ENCODE measurements around the gene XXYLT1.

Gene XXYLT1

GRCh38 chr3:195060531-195061291 is 210.2 kb downstream of the XXYLT1 start:
- H3K4me3 ChIP-seq (ENCODE audit: insufficient read depth, low read length, poor library complexity, severe bottlenecking) = no peak overlapping the region
- no peaks in the 10 kb centered on the region for H3F3A ChIP-seq (ENCODE audit: insufficient read depth)
- H3K9me3 ChIP-seq (ENCODE audit: insufficient read depth, low read length) = no peaks in the 10 kb centered on the region
- no peak overlapping the region for H3K27ac ChIP-seq (ENCODE audit: low read depth, low read length)
- no peaks in the 10 kb centered on the region for H3K9me2 ChIP-seq (replicated peaks; ENCODE audit: insufficient read depth, low read length)
- TF ChIP-seq CTCF (IDR thresholded peaks at IDR 0.05; ENCODE audit: insufficient read depth, low read length, poor library complexity, severe bottlenecking) (no peak), EZH2phosphoT487 (conservative IDR thresholded peaks at IDR 0.05; ENCODE audit: low read length) (no peak)
- no peaks in the 10 kb centered on the region for H3K79me2 ChIP-seq (ENCODE audit: insufficient read depth, low read length)
- no peak overlapping the region for H3K9ac ChIP-seq (ENCODE audit: low read length)
- no peak overlapping the region for H2AFZ ChIP-seq (ENCODE audit: low read depth, low read length, severe bottlenecking)
- no peaks in the 10 kb centered on the region for H3K27me3 ChIP-seq (ENCODE audit: low read length)
- no peaks in the 10 kb centered on the region for H4K20me1 ChIP-seq (ENCODE audit: low read depth, low read length)
- no peak overlapping the region for H3K4me2 ChIP-seq (ENCODE audit: low read depth, low read length, poor library complexity, severe bottlenecking)
- no peaks in the 10 kb centered on the region for H3K36me3 ChIP-seq (ENCODE audit: low read length)

DNA sequence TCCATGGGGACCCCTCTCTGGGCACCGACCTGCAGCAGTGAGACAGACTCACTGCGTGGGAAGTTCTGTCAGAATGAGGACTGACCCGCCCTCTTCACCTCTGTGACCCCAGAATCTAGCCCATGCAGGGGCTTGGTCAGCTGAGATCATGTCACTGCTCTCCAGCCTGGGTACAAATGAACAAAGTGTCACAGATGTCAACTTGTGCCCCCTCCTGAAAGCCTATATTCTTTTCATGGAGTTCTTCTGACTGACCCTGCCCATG is 210.8 kb downstream of the XXYLT1 start:
- TF ChIP-seq CTCF (IDR thresholded peaks at IDR 0.05; ENCODE audit: insufficient read depth, low read length, poor library complexity, severe bottlenecking) = no peak
- no peak for TF ChIP-seq EZH2phosphoT487 (conservative IDR thresholded peaks at IDR 0.05; ENCODE audit: low read length)

GRCh38 chr3:195059471-195060216 is 211.3 kb downstream of the XXYLT1 start:
- Histone ChIP-seq H4K20me1 (ENCODE audit: low read depth, low read length) (no peaks in the 10 kb centered on the region), H3K9ac (ENCODE audit: low read length) (no peak overlapping the region), H3K4me2 (ENCODE audit: low read depth, low read length, poor library complexity, severe bottlenecking) (no peak overlapping the region), H3K27ac (ENCODE audit: low read depth, low read length) (no peak overlapping the region), H3K4me3 (ENCODE audit: insufficient read depth, low read length, poor library complexity, severe bottlenecking) (no peak overlapping the region), H3K36me3 (ENCODE audit: low read length) (no peaks in the 10 kb centered on the region), H3K27me3 (ENCODE audit: low read length) (no peaks in the 10 kb centered on the region), H3K9me2 (replicated peaks; ENCODE audit: insufficient read depth, low read length) (no peaks in the 10 kb centered on the region), H3K9me3 (ENCODE audit: insufficient read depth, low read length) (no peaks in the 10 kb centered on the region), H3F3A (ENCODE audit: insufficient read depth) (no peaks in the 10 kb centered on the region), H2AFZ (ENCODE audit: low read depth, low read length, severe bottlenecking) (no peak overlapping the region), H3K79me2 (ENCODE audit: insufficient read depth, low read length) (no peaks in the 10 kb centered on the region)
- TF ChIP-seq EZH2phosphoT487 (conservative IDR thresholded peaks at IDR 0.05; ENCODE audit: low read length) = no peak
- no peak for TF ChIP-seq CTCF (IDR thresholded peaks at IDR 0.05; ENCODE audit: insufficient read depth, low read length, poor library complexity, severe bottlenecking)

More for the DNA sequence above, 210.8 kb downstream of the XXYLT1 start:
- no peaks in the 10 kb centered on the region for H3K36me3 ChIP-seq (ENCODE audit: low read length)
- H3K4me3 ChIP-seq (ENCODE audit: insufficient read depth, low read length, poor library complexity, severe bottlenecking) = no peak overlapping the region
- no peaks in the 10 kb centered on the region for H3K27me3 ChIP-seq (ENCODE audit: low read length)
- no peak overlapping the region for H3K4me2 ChIP-seq (ENCODE audit: low read depth, low read length, poor library complexity, severe bottlenecking)
- no peak overlapping the region for H3K9ac ChIP-seq (ENCODE audit: low read length)
- no peaks in the 10 kb centered on the region for H3K9me2 ChIP-seq (replicated peaks; ENCODE audit: insufficient read depth, low read length)
- no peaks in the 10 kb centered on the region for H3K79me2 ChIP-seq (ENCODE audit: insufficient read depth, low read length)
- H2AFZ ChIP-seq (ENCODE audit: low read depth, low read length, severe bottlenecking) = no peak overlapping the region
- H3K27ac ChIP-seq (ENCODE audit: low read depth, low read length) = no peak overlapping the region
- H4K20me1 ChIP-seq (ENCODE audit: low read depth, low read length) = no peaks in the 10 kb centered on the region
- no peaks in the 10 kb centered on the region for H3F3A ChIP-seq (ENCODE audit: insufficient read depth)
- H3K9me3 ChIP-seq (ENCODE audit: insufficient read depth, low read length) = no peaks in the 10 kb centered on the region

Measured in SU-DHL-6 (cell line).